Osteocyte (in vitro differentiated cells): Measurements from ENCODE around the gene UBE2D3. TPM values are rescaled to one million over a fixed set of nuclear protein-coding genes. Genes with fewer than 3 reads are reported as not detected.

Experiments used
- DNase-seq: peaks from one replicate; pipeline ENCODE4 v3.0.0; 2021; ENCODE audit warnings: mixed read lengths; ENCODE audit not compliant: unreplicated experiment; ENCODE audit errors: extremely low spot score
- H3K27ac Mint-ChIP-seq: one replicate; pipeline ENCODE4 v1.8.0; 2021; ENCODE audit warnings: mild to moderate bottlenecking, mixed read lengths; ENCODE audit not compliant: unreplicated experiment
- H3K27me3 Mint-ChIP-seq: one replicate; pipeline ENCODE4 v1.8.0; 2021; ENCODE audit warnings: mixed read lengths; ENCODE audit not compliant: unreplicated experiment
- H3K36me3 Mint-ChIP-seq: one replicate; pipeline ENCODE4 v1.8.0; 2021; ENCODE audit warnings: mixed read lengths; ENCODE audit not compliant: unreplicated experiment
- H3K4me1 Mint-ChIP-seq: one replicate; pipeline ENCODE4 v1.8.0; 2021; ENCODE audit warnings: mixed read lengths; ENCODE audit not compliant: unreplicated experiment
- H3K4me3 Mint-ChIP-seq: one replicate; pipeline ENCODE4 v1.8.0; 2021; ENCODE audit warnings: mild to moderate bottlenecking, moderate library complexity, mixed read lengths; ENCODE audit not compliant: unreplicated experiment
- H3K9me3 Mint-ChIP-seq: one replicate; pipeline ENCODE4 v1.8.0; 2021; ENCODE audit warnings: mixed read lengths; ENCODE audit not compliant: unreplicated experiment
- CTCF ChIP-seq: fragments of 200-600 bp; sonication (generic); IDR thresholded peaks from 2 replicates; pipeline ENCODE4 v1.5.0; 2021; ENCODE audit warnings: antibody characterized with exemption, mild to moderate bottlenecking, moderate library complexity
- total RNA-seq: library from RNA; stranded (reverse); gene quantifications from 2 replicates; pipeline ENCODE4 v1.2.1, GENCODE V29; 2021

UBE2D3 gene
- total RNA-seq, 1 donor from 2014 or later: 247 TPM

DNA sequence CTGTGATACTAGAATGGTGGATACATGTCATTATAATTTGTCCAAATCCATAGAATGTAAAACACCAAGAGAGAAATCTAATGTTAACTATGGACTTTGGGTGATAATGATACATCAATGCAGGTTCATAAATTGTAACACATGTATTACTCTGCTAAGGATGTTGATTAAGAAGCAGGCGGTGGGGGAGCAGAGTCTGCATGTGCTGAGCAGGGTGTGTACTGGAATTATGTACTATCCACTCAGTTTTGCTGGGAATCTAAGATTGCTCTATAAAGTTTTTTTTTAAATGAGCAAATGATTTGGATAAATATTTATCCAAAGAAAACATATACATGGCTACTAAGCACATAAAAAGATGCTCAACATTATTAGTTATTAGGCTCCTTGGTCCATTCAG is 51.5 kb downstream of the UBE2D3 start:
- Mint-ChIP-seq H3K27ac (no peak overlapping the region), H3K4me1 (no peaks in the 10 kb centered on the region), H3K9me3 (no peaks in the 10 kb centered on the region), H3K4me3 (no peak overlapping the region), H3K27me3 (peaks cover 5% of the 10 kb centered on the region), H3K36me3 (no peaks in the 10 kb centered on the region)
- DNase-seq: no peak
- TF ChIP-seq CTCF: no peak

DNA sequence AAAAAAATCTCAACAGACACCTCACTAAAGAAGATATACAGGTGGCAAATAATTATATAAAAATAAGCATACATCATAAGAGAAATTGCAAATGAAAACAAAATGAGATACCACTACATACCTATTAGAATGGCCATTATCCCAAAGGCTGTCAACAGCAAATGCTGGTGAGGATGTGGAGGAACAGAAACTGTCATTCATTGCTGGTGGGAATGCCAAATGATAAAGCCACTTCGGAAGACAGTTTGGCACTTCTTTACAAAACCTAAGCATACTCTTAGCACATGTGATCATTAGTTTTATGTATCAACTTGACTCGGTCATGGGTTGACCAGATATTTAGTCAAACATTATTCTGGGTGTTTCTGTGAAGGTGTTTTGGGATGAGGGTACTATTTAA is 53.1 kb downstream of the UBE2D3 start:
- Mint-ChIP-seq H3K4me3 (no peak overlapping the region), H3K9me3 (no peaks in the 10 kb centered on the region), H3K27me3 (peaks cover 5% of the 10 kb centered on the region), H3K36me3 (no peaks in the 10 kb centered on the region), H3K4me1 (no peaks in the 10 kb centered on the region), H3K27ac (no peak overlapping the region)
- TF ChIP-seq CTCF: no peak
- DNase-seq: no peak

GRCh38 chr4:102772738-102773340 is 54.5 kb downstream of the UBE2D3 start:
- no peak for TF ChIP-seq CTCF
- Mint-ChIP-seq H3K36me3 (no peaks in the 10 kb centered on the region), H3K4me3 (no peak overlapping the region), H3K9me3 (no peaks in the 10 kb centered on the region), H3K27ac (no peak overlapping the region), H3K4me1 (no peaks in the 10 kb centered on the region), H3K27me3 (peaks cover 5% of the 10 kb centered on the region)
- DNase-seq: no peak

GRCh38 chr4:102764901-102765300 is 62.5 kb downstream of the UBE2D3 start:
- no peaks in the 10 kb centered on the region for H3K36me3 Mint-ChIP-seq
- H3K9me3 Mint-ChIP-seq: no peaks in the 10 kb centered on the region
- DNase-seq: no peak
- no peak overlapping the region for H3K4me3 Mint-ChIP-seq
- H3K27ac Mint-ChIP-seq: no peak overlapping the region
- TF ChIP-seq CTCF: no peak
- no peaks in the 10 kb centered on the region for H3K27me3 Mint-ChIP-seq
- peaks cover 11% of the 10 kb centered on the region for H3K4me1 Mint-ChIP-seq

DNA sequence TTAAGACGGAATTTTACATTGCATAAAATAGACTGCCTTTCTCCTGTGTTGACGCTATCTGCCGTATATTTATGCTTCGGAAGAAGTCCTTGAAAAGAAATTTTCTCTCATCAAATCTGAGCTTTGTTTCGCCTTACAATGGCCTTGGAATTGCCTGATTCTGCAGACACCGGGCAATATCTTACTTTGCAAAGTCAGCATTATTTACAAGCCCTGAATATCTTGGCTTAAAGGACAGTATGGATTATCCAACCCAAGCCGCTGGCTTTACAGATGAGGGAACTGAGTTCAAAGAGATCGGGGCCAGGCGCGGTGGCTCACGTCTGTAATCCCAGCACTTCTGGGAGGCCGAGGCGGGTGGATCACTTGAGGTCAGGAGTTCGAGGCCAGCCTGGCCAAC is 65.4 kb downstream of the UBE2D3 start:
- no peak for DNase-seq
- no peak overlapping the region for H3K4me3 Mint-ChIP-seq
- H3K36me3 Mint-ChIP-seq: no peaks in the 10 kb centered on the region
- H3K9me3 Mint-ChIP-seq: no peaks in the 10 kb centered on the region
- H3K27ac Mint-ChIP-seq: no peak overlapping the region
- TF ChIP-seq CTCF: no peak
- peaks cover 19% of the 10 kb centered on the region for H3K4me1 Mint-ChIP-seq
- H3K27me3 Mint-ChIP-seq: no peaks in the 10 kb centered on the region
